HG02642 (cell line): ENCODE results near the gene MTARC2.

Experiments used
- ATAC-seq: cut with Tn5 transposase; IDR thresholded peaks from one replicate; pipeline ENCODE4 v1.9.1; 2021; ENCODE audit warnings: mild to moderate bottlenecking; ENCODE audit not compliant: unreplicated experiment, poor library complexity

MTARC2 gene

DNA sequence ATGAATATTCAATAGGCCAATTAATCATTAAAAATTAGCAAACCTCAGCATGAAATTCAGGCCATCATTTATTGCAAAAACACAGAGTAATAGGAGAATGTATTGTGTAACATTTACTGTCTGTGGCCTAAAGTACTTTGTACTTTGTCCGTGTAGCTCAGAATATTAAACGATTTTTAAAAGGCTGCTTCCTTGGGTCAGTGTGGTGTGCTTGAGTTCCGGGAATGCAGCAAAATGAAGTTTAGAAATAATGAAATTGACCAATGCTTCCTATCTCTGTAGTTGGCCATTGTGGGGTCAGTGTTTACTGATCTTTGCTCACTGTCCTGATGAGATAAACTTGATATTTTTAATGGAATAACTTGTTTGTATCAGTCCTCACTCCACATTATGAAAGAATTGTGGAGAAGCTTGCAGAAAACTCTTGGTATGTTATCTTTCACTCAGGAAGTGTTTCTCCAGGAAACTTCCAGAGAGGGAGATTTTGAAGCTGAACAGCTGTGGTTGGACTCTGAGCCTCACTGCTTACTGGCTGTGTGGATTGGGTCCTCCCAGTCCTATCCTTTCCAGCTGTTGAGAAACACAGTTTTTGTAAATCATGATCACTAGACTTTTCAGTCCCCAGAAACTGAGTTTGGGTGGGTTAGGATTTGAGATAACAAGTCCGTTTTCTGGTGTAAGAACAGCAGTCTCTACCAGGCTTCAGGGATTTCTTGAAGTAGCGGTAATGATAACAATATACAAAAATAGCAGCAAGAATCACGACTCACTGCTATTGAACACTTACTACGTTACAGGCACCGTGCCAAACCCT, 19.4 kb downstream of the MTARC2 start:
- ATAC-seq, result peak; percentile 33

DNA sequence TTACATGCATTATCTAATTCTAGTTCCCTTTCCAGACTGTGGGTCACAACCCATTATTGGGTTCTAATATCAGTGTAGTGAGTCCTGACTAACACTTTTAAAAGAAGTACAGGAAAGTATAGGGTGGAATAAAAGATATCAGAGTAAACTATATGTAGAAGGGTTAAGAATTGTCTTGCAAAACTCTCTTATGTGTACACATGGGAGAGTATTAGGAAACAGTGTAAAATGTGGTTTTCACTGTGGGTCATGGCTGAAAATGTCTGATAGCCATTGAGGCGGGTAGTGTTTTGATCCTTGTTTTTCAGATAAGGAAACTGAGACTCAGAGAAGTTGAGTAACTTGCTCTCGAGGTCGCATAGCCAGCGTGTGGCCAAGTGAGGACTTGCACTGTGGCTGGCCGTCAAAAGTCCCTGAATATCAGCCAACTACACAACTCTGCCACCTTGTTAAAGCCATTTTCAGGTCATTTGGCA, 20.0 kb downstream of the MTARC2 start:
- peak; percentile 23 for ATAC-seq

DNA sequence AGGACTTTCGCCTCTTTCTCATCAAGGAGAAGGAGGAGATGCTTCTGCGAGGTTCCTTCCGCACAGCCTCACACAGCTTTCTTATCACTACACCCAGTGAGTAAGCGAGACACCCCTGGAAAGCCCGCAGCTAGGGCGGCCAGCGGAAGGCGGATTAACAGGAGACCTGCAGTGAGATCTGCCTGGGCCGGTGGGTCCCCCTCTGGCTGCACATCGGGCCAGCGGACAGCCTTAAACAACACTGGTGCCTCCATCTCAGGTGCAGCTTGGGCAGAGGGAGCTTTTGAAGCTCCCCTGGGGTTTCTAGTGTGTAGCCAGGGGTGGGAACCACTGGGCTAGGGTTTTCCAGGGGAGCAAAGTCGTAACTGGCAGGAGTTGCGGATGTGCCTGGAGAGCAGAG, 21.1 kb downstream of the MTARC2 start:
- ATAC-seq, result no peak

DNA sequence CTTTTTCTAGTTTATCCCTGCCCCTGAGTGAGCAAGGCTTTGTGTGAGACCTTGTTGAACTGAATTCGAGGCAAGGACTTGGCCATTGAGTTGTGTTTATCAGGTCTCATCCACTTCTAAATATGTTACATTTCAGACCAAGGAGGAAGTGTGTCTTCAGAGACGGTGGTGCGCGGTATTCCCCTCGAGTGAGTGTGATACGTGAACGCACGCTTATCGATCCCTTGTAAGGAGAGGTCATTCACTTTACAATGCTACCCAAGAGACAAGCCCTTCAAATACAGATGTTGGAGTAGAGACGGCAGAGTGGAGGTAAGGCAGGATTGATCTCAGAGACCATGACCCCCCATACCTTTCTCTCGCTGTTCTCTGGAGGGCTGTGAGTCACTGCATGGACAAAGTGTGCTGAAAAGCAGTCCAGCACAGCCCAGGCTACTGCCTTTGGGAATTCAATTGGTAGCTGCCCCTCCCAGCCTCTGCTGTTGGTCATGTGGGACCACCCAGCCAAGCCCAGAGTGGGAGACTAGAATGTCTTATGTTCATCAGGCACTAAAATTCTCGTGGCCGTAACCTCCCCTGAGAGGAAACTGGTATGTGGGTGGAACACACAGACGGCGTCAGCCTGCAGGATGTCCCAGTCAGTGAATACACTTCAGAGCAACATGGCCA, 22.3 kb downstream of the MTARC2 start:
- ATAC-seq, result peak; percentile 71

DNA sequence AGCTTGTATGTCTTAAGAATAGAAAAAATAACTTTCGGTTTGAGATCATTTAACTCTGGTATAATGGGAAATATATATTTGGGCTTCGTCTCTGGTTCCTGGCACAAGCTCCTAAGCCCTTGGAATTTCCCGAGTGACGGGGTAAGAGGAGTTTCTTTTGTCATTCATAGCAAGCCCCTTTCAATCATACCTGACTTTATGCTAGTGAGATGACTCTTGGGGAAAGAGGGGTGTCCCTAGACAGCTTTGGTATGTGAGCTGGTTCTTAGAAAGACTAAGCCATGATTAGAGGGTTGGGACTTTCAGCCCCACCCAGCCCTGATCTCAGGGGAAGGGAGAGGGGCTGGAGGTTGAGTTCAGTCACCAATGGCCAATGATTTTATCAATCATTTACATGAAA, 24.7 kb downstream of the MTARC2 start:
- ATAC-seq, result peak; percentile 35

DNA sequence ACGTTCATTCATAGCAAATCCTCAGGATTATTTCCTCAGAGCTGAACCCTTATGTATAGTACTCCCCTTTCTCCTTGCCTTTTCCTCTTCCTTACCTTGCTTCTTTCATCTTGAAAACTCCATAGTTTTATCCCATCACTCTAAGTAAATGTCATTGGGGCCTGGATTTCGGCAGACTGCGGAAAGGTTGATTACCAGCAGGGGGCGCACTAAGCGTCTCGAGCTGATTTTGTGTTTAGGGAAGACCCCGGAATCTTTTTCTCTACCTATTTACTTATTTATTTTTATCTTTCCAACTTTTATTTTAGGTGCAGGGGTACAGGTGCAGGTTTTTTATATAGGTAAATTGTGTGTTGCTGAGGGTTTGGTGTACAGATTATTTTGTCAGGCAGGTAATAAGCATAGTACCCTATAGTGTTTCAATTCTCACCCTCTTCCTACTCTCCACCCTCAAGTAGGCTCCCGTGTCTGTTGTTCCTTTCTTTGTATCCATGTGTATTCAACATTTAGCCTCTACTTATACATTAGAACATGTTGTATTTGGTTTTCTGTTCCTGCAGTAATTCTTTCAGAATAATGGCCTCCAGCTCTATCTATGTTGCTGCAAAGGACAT, 27.2 kb downstream of the MTARC2 start:
- ATAC-seq, result no peak

DNA sequence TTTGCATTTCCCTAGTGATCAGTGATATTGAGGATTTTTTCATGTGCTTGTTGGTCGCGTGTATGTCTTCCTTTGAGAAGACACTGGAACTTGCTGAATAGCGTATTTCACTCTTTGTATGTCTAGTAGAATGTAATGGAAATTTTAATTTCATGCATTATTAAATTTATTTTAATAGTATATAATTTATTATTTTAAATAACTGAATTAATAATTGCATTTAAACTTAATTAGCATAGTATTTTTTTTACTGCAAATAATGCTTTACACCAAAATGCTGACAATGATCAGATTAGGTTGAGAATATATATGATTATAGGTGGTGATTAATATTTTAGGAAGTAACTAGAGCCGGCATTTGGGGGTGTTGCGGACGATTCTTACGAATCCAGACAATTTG, 28.1 kb downstream of the MTARC2 start:
- ATAC-seq, result no peak

DNA sequence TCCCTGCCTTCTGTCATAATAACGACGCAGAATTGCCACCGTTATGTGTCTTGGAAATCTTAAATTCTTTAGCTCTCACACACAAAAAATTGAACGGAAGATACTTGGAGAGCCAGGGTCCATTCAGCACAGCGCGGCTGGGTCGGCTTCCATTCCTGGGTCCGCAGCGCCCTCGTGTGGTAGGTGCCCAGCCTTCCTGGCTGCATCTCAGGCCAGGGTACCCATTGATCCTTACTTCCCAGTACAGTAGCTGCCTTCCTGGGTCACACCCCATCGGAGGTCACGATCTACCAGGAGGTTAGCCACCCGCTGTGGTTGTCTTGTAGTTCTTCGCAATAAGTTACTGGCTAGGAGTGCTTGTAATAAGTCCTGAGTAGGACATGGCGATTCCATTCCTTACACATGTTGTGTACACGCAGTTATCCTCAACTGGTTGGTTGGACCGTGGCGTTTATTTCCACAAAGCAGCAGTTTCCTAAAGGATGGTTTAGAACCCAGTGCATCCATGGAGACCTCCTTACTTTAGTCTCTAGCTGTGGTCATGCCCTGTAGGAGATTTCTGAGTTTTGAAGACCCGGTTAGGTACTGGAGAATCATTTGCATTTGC, 28.7 kb downstream of the MTARC2 start:
- peak; percentile 87 for ATAC-seq

DNA sequence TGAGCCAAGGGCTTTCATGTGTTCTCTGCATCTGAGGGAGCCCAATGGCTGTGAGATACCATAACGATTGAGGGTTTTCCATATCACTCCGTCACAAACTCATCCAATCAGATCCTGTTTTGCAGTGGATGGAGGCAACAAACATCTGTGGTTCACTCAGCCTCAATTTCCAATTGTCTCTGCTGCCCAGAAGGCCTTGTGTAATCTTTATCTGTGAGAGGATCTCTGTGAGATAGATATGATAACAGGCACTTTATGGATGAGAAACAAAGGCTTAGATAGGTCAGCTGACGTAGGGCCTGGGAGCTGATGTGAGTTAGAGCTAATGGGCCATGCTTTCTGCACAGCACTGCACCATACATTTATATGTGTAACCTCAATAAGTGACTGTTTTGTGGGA, 35.3 kb downstream of the MTARC2 start:
- no peak for ATAC-seq

DNA sequence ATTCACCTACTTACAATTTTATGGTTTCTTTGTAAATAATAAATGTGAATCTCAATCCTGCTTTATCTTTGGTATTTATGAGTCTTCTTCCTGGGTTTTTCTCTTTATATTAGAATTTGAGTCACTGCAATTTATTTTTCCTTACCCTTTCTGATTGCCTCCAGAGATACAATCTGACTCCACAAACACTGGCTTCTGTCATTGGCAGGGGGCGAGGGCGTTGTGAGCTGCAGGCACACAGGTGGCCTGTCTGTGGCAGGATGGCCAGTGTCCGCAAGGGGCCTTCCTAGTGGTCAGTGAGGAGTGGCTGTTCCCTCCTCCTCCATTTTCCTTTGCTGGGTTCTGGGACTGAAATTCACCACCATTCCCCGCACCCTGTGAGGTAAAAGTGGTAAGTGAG, 36.6 kb downstream of the MTARC2 start:
- no peak for ATAC-seq

DNA sequence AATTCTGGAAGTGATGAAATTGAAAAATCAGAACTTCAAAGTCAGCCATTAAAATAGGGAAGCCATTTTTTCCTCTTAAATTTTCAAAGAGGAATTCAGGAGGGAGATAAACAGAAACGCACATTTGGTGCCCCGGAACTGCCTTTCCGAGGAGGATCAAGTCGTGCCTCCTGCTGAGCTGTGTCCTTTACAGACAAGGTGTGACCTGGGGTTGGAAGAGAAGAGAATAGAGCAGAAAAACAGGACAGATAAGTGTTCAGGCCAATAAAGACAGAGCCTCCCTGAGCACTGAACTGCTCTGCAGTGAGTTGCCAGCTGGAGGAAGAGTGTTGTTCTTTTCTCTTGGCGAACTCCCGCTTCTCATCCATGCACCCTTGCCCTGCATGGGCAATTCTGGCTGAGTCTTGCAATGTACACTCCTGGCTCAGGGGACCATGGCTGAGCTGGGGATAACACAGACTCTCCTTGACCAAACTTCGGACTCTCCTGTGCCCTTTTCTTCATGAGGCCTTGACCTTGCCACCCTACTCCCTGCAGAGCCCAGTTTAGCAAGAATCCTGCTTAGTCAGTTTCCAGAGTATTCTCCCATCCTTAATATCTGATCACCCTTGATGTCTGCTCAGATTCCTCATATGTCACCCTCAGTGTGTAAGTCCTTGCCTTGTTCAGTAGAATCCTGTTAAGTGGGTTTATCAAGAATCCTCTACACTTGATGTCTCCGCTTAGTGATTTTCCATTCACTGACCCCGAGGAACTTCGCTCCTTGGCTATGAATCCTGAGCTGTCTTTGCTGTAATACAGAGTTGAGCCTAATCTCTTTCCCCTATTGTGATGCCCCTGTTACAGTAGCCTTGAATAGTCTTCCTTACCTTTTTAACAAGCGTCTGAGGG, 37.3 kb downstream of the MTARC2 start:
- no peak for ATAC-seq

DNA sequence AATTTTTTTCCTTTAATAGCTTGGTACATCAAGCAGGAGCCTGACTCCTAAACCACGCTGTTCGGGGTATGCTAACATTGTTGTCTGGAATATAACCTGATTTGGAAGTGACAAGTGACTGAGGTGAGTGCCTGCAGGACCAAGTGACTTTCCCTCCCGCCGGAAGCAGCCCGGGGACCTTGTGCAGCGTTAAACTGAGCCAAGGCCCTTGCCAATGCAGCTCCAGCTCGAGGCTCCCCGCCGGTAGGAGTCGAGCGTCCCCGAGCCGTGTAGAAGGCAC, 37.9 kb downstream of the MTARC2 start:
- peak; percentile 20 for ATAC-seq

DNA sequence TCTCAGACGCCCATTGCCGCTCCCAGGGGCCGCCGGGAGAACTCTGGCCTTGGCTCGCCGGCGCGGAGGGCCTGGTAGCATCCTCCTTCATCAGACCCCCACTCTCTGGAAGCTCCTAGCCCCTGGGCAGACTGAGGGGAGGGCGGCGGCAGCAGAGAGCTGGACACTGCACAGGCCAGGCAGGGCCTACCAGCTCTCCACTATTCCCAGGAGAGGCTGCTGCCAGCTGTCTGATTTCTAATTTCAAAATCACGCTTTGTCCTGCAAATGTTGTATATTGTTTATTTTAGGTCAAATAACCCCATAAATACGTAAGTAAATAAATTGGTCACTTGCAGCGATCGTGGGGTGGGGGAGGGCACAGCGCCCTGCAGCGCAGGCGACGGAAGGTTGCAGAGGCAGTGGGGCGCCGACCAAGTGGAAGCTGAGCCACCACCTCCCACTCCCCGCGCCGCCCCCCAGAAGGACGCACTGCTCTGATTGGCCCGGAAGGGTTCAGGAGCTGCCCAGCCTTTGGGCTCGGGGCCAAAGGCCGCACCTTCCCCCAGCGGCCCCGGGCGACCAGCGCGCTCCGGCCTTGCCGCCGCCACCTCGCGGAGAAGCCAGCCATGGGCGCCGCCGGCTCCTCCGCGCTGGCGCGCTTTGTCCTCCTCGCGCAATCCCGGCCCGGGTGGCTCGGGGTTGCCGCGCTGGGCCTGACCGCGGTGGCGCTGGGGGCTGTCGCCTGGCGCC, 38.4 kb downstream of the MTARC2 start, which contains the start of gene MTARC1:
Gene MTARC1, plus strand, starts transcription at position 577 of the 732 bp plus-strand sequence. Its CDS starts 32 bp downstream, at position 609.
- peak; percentile 72 for ATAC-seq

DNA sequence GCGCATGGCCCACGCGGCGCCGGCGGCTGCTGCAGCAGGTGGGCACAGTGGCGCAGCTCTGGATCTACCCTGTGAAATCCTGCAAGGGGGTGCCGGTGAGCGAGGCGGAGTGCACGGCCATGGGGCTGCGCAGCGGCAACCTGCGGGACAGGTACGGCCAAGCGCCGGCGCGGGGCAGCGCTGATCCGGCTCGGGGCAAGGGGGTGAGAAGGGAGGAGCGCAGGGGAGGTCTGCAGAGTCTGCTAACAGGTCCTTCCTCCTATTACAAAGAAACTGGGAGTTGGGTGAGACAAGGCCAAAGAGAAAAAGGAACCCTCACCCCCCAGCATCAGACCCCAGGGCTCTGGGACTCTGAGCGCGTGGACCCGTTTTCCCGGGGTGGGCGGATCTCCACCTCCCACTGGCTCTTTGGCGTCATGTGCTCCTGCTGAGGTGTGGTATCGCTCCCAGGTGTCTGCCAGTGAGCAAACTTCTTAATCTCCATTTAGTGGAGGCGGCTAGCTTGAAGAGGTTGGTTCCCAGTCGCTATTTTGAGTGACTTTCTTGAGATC, 39.0 kb downstream of the MTARC2 start:
- peak; percentile 42 for ATAC-seq

DNA sequence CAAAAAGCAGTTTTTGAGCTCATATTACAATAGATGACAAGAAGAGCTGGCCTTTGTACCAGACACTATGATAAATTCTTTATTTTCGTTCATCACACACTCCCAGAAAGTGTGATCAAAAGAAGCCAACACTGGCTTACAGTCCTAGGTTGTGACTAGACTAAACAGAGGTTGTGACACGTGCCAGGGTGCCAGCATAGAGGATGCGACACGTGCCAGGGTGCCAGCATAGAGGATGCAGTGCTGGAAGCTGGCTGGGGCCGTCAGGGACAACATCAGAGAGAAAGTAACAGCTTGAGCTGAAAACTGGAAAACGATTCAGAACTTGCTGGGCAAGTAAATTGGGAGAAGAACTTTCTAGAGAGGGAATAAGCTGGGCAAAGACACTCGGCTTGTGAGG, 40.8 kb downstream of the MTARC2 start:
- ATAC-seq, result no peak

DNA sequence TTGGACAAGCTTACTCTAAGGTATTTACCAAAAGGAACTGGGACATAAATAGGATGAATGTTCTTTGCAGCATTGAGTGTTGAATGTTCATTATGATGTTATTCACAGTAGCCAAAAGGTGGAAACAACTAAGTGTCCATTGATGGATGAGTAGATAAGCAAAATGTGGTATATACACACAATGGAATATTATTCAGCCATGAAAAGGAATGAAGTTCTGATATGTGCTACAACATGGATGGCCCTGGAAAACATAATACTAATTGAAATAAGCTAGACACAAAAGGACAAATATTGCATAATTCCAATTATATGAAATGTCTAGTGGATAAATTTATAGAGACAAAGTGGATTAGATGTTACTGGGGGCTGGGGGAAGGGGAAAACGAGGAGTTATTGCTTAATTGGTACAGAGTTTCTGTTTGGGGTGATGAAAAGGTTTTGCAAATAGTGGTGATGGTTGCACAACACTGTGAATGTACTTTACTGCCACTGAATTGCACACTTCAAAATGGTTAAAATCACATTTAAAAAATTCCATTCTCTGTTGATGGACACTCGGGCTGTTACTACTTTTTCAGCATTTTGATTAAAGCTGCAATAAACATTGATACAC, 41.5 kb downstream of the MTARC2 start:
- no peak for ATAC-seq

DNA sequence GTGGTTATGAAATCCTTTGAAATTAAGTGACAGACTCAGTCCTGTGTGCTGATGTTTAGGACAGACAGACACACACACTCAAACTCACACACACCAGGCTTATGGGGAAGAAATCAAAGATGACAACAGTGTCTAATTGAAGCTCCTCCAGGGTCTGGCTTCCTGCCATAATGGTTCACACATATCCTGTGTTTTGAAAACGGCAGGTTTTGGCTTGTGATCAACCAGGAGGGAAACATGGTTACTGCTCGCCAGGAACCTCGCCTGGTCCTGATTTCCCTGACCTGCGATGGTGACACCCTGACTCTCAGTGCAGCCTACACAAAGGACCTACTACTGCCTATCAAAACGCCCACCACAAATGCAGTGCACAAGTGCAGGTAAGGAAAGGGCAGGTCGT, 43.2 kb downstream of the MTARC2 start:
- no peak for ATAC-seq

DNA sequence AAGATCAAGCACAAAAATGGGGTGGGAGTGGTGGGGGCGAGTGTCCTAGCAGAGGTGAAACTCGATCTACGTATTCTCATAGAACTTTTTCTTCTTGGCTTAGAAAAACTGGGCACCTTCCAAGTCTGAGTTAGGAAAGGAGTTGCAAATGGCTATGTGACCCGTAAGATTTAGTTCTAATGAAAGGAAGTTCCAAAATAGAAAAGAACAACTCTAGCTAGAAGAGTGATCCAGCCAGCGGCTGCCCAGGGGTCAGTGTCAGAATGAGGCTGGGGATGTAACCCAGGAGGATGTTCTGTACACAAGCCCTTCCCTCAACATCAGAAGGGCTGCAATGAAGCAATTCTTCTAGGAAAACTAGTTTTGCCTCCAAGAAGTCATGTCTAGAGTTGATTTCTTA, 43.8 kb downstream of the MTARC2 start:
- ATAC-seq, result no peak

DNA sequence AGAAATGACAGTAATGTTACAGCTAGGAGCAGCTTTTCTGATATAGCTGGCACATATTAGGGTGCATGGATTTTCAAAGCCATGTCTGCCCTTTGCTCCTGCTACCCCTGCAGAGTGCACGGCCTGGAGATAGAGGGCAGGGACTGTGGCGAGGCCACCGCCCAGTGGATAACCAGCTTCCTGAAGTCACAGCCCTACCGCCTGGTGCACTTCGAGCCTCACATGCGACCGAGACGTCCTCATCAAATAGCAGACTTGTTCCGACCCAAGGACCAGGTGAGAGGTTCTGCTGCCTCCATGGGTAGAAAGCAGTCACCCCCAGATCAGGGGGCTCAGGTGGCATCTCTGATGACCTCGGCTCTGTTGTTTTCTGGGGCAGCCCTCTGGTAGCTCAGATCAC, 48.4 kb downstream of the MTARC2 start:
- ATAC-seq, result no peak
